Fibroblast of the conjunctiva (primary cell): ENCODE measurements around the gene OR6F1.
"Not testable (repeated sequence)": the region's sequence is repeated elsewhere in the genome, so short reads cannot be mapped to it uniquely, and the experiment has no call there.

ENCODE experiments used
- DNase-seq: peaks from one replicate; pipeline ENCODE4 v3.0.0-alpha.2; 2010; ENCODE audit warnings: low read depth

The OR6F1 gene

GRCh38 chr1:247716546-247716945 lies at the start of gene OR6F1:
Gene OR6F1 (minus strand): TSS chr1:247716646. CDS start chr1:247712755, 3,891 bp downstream.
- DNase-seq: no peak

- DNase-seq: no peak
Measured at GRCh38 chr1:247760456-247760855, 44.0 kb upstream of the OR6F1 start, which contains the start of gene OR1C1. Gene OR1C1 (minus strand): TSS chr1:247760556. CDS start chr1:247758406, 2,150 bp downstream.

- not testable (repeated sequence) for DNase-seq
Measured at GRCh38 chr1:247754311-247754710, 37.9 kb upstream of the OR6F1 start.

- no peak for DNase-seq
Measured at GRCh38 chr1:247749870-247750269, 33.4 kb upstream of the OR6F1 start.

GRCh38 chr1:247748041-247748440 lies 31.6 kb upstream of the OR6F1 start, which contains the start of gene OR14A2:
Gene OR14A2 (minus strand): TSS chr1:247748141.
- no peak for DNase-seq

GRCh38 chr1:247747616-247748015 lies 31.2 kb upstream of the OR6F1 start:
- no peak for DNase-seq

- DNase-seq: no peak
Measured at GRCh38 chr1:247746391-247746935, 30.0 kb upstream of the OR6F1 start.

- DNase-seq: not testable (repeated sequence)
Measured at GRCh38 chr1:247742215-247742760, 25.8 kb upstream of the OR6F1 start.

- DNase-seq: no peak
Measured at GRCh38 chr1:247741756-247742155, 25.3 kb upstream of the OR6F1 start.

- DNase-seq: no peak
Measured at GRCh38 chr1:247740721-247741120, 24.3 kb upstream of the OR6F1 start.

- no peak for DNase-seq
Measured at GRCh38 chr1:247738315-247738714, 21.9 kb upstream of the OR6F1 start, which contains the start of gene OR14K1. Gene OR14K1 (plus strand): TSS chr1:247738615. CDS start chr1:247738615, 0 bp downstream.

- DNase-seq: no peak
Measured at GRCh38 chr1:247721222-247721621, 4.8 kb upstream of the OR6F1 start.

GRCh38 chr1:247713753-247714152 lies 2.7 kb downstream of the OR6F1 start:
- DNase-seq: no peak

GRCh38 chr1:247710681-247711080 lies 5.8 kb downstream of the OR6F1 start:
- DNase-seq: not testable (repeated sequence)

- no peak for DNase-seq
Measured at GRCh38 chr1:247701338-247701737, 15.1 kb downstream of the OR6F1 start.

GRCh38 chr1:247681288-247681897 lies 35.1 kb downstream of the OR6F1 start:
- no peak for DNase-seq

- no peak for DNase-seq
Measured at GRCh38 chr1:247680171-247680570, 36.3 kb downstream of the OR6F1 start.

GRCh38 chr1:247679639-247680038 lies 36.8 kb downstream of the OR6F1 start, which contains the start of gene OR13G1:
Gene OR13G1 (minus strand): TSS chr1:247679739. CDS start chr1:247673041, 6,698 bp downstream.
- no peak for DNase-seq

- DNase-seq: no peak
Measured at GRCh38 chr1:247669225-247669624, 47.2 kb downstream of the OR6F1 start.
